ENCODE measurements around the gene RBSN.

DNA sequence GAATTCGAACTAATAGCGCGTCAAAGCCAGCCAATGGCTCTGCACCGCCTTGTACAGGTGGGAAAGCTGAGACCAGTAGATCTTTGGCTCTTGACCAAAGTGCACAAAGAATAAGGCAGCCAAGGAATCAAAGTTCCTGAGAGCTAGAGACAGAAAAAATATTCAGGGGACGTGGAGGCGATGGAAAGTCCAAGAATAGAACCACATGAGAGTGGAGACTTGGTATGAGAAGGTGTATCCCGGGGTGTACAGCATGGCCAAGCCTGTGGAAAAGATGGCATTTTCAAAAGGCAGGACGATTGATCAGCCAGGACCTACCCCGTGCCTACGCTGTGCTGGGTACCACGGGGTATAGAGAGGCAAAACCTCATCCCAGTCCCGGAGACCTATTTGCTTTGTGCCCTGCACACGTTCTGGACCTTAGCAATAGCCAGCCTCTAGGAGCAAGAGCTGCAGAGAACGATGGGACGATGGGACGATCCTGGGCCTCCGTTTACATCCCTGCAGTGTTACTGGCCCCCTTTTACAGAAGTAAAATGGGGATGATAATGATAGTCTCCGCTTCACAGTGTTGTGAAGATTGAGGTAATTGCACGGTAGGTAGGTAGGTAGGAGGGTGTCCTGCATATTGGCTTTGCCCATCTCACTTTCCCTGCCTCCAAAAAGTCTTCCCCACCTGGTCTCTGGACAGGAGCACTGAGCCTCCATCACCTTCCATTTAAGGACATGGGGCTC lies 583 bp upstream of the RBSN start:
- TF ChIP-seq POLR2A (IDR thresholded peaks at IDR 0.05) = no peak
- TF ChIP-seq, protein P1, sequence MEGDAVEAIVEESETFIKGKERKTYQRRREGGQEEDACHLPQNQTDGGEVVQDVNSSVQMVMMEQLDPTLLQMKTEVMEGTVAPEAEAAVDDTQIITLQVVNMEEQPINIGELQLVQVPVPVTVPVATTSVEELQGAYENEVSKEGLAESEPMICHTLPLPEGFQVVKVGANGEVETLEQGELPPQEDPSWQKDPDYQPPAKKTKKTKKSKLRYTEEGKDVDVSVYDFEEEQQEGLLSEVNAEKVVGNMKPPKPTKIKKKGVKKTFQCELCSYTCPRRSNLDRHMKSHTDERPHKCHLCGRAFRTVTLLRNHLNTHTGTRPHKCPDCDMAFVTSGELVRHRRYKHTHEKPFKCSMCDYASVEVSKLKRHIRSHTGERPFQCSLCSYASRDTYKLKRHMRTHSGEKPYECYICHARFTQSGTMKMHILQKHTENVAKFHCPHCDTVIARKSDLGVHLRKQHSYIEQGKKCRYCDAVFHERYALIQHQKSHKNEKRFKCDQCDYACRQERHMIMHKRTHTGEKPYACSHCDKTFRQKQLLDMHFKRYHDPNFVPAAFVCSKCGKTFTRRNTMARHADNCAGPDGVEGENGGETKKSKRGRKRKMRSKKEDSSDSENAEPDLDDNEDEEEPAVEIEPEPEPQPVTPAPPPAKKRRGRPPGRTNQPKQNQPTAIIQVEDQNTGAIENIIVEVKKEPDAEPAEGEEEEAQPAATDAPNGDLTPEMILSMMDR (IDR thresholded peaks at IDR 0.05) = no peak

Measured in sigmoid colon (tissue), 3 donors.